T-helper 1 cell (primary cell): Measurements from ENCODE around the gene KCNQ4.

ENCODE experiments used
- DNase-seq, 5 donors: peaks; one replicate each; pipeline ENCODE4 v3.0.0-alpha.2; 2012 to 2020

Gene KCNQ4

GRCh38 chr1:40820911-40821693 is 37.5 kb downstream of the KCNQ4 start:
- no peak for DNase-seq

GRCh38 chr1:40822890-40823289 is 39.3 kb downstream of the KCNQ4 start:
- DNase-seq: no peak

- no peak for DNase-seq
Observed at GRCh38 chr1:40823345-40823744, 39.8 kb downstream of the KCNQ4 start.

- no peak for DNase-seq
Observed at GRCh38 chr1:40823983-40824382, 40.4 kb downstream of the KCNQ4 start.

- DNase-seq: no peak
Observed at GRCh38 chr1:40824591-40825434, 41.2 kb downstream of the KCNQ4 start.

- no peak for DNase-seq
Observed at GRCh38 chr1:40825435-40825788, 41.8 kb downstream of the KCNQ4 start.

- DNase-seq: no peak
Observed at GRCh38 chr1:40825996-40826395, 42.4 kb downstream of the KCNQ4 start.

- no peak for DNase-seq
Observed at GRCh38 chr1:40829631-40830245, 46.2 kb downstream of the KCNQ4 start.

- no peak for DNase-seq
Observed at GRCh38 chr1:40830419-40830943, 46.9 kb downstream of the KCNQ4 start.

GRCh38 chr1:40831001-40831732 is 47.6 kb downstream of the KCNQ4 start:
- DNase-seq: no peak

GRCh38 chr1:40833979-40834378 is 50.4 kb downstream of the KCNQ4 start:
- DNase-seq: no peak

- no peak for DNase-seq
Observed at GRCh38 chr1:40834968-40835545, 51.5 kb downstream of the KCNQ4 start.

- no peak for DNase-seq
Observed at GRCh38 chr1:40836283-40836682, 52.7 kb downstream of the KCNQ4 start.

- no peak for DNase-seq
Observed at GRCh38 chr1:40837601-40838000, 54.0 kb downstream of the KCNQ4 start.

- no peak for DNase-seq
Observed at GRCh38 chr1:40838045-40838979, 54.7 kb downstream of the KCNQ4 start.

- no peak for DNase-seq
Observed at GRCh38 chr1:40838980-40839942, 55.7 kb downstream of the KCNQ4 start.

GRCh38 chr1:40839943-40840335 is 56.4 kb downstream of the KCNQ4 start:
- DNase-seq: no peak

- no peak for DNase-seq
Observed at GRCh38 chr1:40840526-40841323, 57.1 kb downstream of the KCNQ4 start.

GRCh38 chr1:40841602-40842001 is 58.0 kb downstream of the KCNQ4 start:
- DNase-seq: no peak
